Caco-2 (cell line): Measurements from ENCODE around the gene KDM2B. TPM values are rescaled to one million over a fixed set of nuclear protein-coding genes. Genes with fewer than 3 reads are reported as not detected.

Experiments used
- BruUV-seq: library from RNA; stranded (reverse); fragments of 400-500 nt; replicated peaks from 2 replicates; lab custom pipeline; 2021; lab: Mats Ljungman, UMichigan
- CTCF ChIA-PET: fragments of 300-600 bp; sonication (Branson Sonifier 250); formaldehyde crosslinking; loops from one replicate; lab custom pipeline; 2022; ENCODE audit warnings: antibody characterized with exemption; lab: Charles Lee
- POLR2A ChIA-PET: fragments of 300-600 bp; sonication (Branson Sonifier 250); formaldehyde crosslinking; loops from one replicate; lab custom pipeline; 2022; ENCODE audit warnings: antibody characterized with exemption; lab: Charles Lee
- DNase-seq, 2 experiments: peaks; one replicate each; pipeline versions ENCODE4 v3.0.0 to v3.0.0-alpha.2; 2020 to 2022
- H3K27me3 ChIP-seq: replicated peaks from 2 replicates; pipeline ENCODE4 v1.6.0; 2011; ENCODE audit warnings: low read length; ENCODE audit not compliant: control insufficient read depth, insufficient read depth
- H3K36me3 ChIP-seq: 2 replicates; pipeline ENCODE4 v1.5.1; 2011; ENCODE audit warnings: low read length; ENCODE audit not compliant: control insufficient read depth, insufficient read depth
- H3K4me1 ChIP-seq: fragments of 250-450 bp; sonication (Bioruptor Pico); 2 replicates; pipeline ENCODE4 v1.5.1; 2020; ENCODE audit warnings: mild to moderate bottlenecking
- H3K4me3 ChIP-seq: 2 replicates; pipeline ENCODE4 v1.5.1; 2011; ENCODE audit warnings: low read depth, mild to moderate bottlenecking, control low read depth, low read length
- H3K9me3 ChIP-seq: fragments of 250-450 bp; sonication (Bioruptor Pico); 2 replicates; pipeline ENCODE4 v1.5.1; 2020; ENCODE audit warnings: mild to moderate bottlenecking, moderate library complexity
- H3K27ac Mint-ChIP-seq: one replicate; pipeline ENCODE4 v1.8.0; 2022; ENCODE audit warnings: mixed read lengths; ENCODE audit not compliant: unreplicated experiment
- H3K27me3 Mint-ChIP-seq: one replicate; pipeline ENCODE4 v1.8.0; 2022; ENCODE audit warnings: mixed read lengths; ENCODE audit not compliant: insufficient read depth, unreplicated experiment
- H3K36me3 Mint-ChIP-seq: one replicate; pipeline ENCODE4 v1.8.0; 2022; ENCODE audit warnings: mild to moderate bottlenecking, mixed read lengths; ENCODE audit not compliant: insufficient read depth, unreplicated experiment
- H3K4me1 Mint-ChIP-seq: one replicate; pipeline ENCODE4 v1.8.0; 2022; ENCODE audit warnings: low read depth, mixed read lengths; ENCODE audit not compliant: unreplicated experiment
- H3K4me3 Mint-ChIP-seq: one replicate; pipeline ENCODE4 v1.8.0; 2022; ENCODE audit warnings: mild to moderate bottlenecking, moderate library complexity, mixed read lengths; ENCODE audit not compliant: unreplicated experiment
- H3K9me3 Mint-ChIP-seq: one replicate; pipeline ENCODE4 v1.8.0; 2022; ENCODE audit warnings: mixed read lengths; ENCODE audit not compliant: unreplicated experiment
- intact Hi-C: fragments of 100-400 bp; cut with micrococcal nuclease; formaldehyde crosslinking; loops from one replicate; pipeline ENCODE4 v1.10.0; 2022; ENCODE audit not compliant: unreplicated experiment
- total RNA-seq: library from RNA; stranded (reverse); gene quantifications from 2 replicates; pipeline ENCODE4 v1.2.3, GENCODE V29; 2022
- TF ChIP-seq, protein P1 (sequence below), 2 experiments: fragments of 200-600 bp in 1 of 2; IDR thresholded peaks; 1 replicate in 1 of 2; 2 replicates in 1 of 2; pipeline versions ENCODE4 v1.5.1 to v1.8.0; 2011 to 2022; ENCODE audit warnings: antibody characterized with exemption in 1 of 2, control low read depth in 1 of 2, inconsistent platforms in 1 of 2, low read depth in 1 of 2, low read length in 1 of 2, mild to moderate bottlenecking in 1 of 2, moderate library complexity in 1 of 2; ENCODE audit not compliant: insufficient read depth in 1 of 2, severe bottlenecking in 1 of 2, unreplicated experiment in 1 of 2

Gene KDM2B
- total RNA-seq, 1 experiment from 2014 or later = 48.4 TPM

DNA sequence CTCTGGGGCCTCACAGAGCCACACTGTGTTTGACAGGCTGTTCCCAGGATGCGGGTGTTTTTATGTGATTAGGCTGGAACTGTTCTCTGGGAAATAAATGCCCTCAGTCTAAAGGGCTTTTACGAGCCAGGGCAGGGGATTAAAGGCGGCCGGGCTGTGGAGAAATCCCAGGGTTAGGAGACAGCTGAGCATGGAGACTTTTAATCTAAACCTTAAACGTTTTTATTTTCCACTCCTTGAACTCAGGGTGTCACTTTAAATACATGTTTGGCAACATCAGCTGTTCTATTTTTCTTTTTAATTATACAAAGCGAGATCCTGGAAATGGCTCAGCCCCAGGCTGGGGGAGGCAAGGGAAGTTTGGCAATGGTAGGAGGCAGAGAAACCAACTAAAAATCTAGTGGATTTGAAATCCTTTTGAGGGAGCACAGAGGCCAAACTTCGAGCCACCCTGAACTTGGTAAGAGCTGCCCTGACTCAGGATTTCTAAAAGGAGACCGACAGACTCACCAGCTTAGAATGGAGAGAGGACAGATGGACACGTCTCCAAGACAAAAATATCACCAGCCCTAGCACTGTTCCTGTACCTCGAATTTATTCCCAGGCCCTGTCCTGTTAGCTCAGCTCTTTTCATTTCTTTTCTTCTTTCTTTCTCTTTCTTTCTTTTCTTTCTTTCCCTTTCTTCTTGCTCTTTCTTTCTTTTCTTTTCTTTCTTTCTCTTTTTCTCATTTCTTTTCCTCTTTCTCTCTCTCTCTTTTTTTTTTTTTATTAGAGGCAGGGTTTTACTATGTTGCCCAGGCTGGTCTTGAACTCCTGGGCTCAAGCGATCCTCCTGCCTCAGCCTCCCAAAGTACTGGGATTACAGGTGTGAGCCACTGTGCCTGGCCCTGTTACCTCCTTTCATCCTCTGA is 29.7 kb upstream of the KDM2B start:
- Mint-ChIP-seq H3K27ac (peak overlapping the region; percentile 79), H3K27me3 (no peaks in the 10 kb centered on the region)

DNA sequence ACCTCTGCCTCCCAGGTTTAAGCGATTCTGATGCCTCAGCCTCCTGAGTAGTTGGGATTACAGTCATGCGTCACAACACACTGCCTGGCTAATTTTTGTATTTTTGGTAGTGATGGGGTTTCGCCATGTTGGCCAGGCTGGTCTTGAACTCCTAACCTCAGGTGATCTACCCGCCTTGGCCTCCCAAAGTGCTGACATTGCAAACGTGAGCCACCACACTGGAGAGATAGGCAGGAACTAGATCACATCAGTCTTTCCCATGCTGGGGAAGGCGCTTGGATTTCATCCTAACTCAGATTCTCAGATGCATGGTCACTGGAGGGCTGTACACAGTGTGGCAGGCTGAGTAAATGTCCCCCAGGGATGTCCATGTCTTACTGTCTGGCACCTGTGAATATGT is 27.5 kb upstream of the KDM2B start:
- H3K9me3 ChIP-seq = no peaks in the 10 kb centered on the region
- ChIA-PET POLR2A (no interaction called here), CTCF (no interaction called here)
- no peaks in the 10 kb centered on the region for H3K27me3 ChIP-seq
- H3K4me3 ChIP-seq = no peak overlapping the region
- Mint-ChIP-seq H3K27me3 (no peaks in the 10 kb centered on the region), H3K4me1 (peaks cover 30% of the 10 kb centered on the region), H3K4me3 (no peak overlapping the region), H3K27ac (peak overlapping the region; percentile 68), H3K9me3 (peaks cover 9% of the 10 kb centered on the region), H3K36me3 (peaks cover 5% of the 10 kb centered on the region)
- peaks cover 7% of the 10 kb centered on the region for H3K4me1 ChIP-seq
- BruUV-seq = no TSS peak
- no peak for DNase-seq
- intact Hi-C loops = no loop called here
- H3K36me3 ChIP-seq = no peaks in the 10 kb centered on the region
- TF ChIP-seq, protein P1, sequence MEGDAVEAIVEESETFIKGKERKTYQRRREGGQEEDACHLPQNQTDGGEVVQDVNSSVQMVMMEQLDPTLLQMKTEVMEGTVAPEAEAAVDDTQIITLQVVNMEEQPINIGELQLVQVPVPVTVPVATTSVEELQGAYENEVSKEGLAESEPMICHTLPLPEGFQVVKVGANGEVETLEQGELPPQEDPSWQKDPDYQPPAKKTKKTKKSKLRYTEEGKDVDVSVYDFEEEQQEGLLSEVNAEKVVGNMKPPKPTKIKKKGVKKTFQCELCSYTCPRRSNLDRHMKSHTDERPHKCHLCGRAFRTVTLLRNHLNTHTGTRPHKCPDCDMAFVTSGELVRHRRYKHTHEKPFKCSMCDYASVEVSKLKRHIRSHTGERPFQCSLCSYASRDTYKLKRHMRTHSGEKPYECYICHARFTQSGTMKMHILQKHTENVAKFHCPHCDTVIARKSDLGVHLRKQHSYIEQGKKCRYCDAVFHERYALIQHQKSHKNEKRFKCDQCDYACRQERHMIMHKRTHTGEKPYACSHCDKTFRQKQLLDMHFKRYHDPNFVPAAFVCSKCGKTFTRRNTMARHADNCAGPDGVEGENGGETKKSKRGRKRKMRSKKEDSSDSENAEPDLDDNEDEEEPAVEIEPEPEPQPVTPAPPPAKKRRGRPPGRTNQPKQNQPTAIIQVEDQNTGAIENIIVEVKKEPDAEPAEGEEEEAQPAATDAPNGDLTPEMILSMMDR (IDR thresholded peaks at IDR 0.05; ENCODE audit: insufficient read depth in 1 of 2, low read depth in 1 of 2, low read length in 1 of 2, severe bottlenecking in 1 of 2, unreplicated experiment in 1 of 2) = no peak

More for the DNA sequence above, 29.7 kb upstream of the KDM2B start:
- peaks cover 7% of the 10 kb centered on the region for H3K4me1 ChIP-seq
- Mint-ChIP-seq H3K4me3 (no peak overlapping the region), H3K9me3 (peaks cover 9% of the 10 kb centered on the region), H3K36me3 (peaks cover 5% of the 10 kb centered on the region), H3K4me1 (peaks cover 23% of the 10 kb centered on the region)
- no peak overlapping the region for H3K4me3 ChIP-seq
- POLR2A ChIA-PET = no interaction called here
- H3K36me3 ChIP-seq = no peaks in the 10 kb centered on the region
- TF ChIP-seq, protein P1 (IDR thresholded peaks at IDR 0.05; ENCODE audit: insufficient read depth in 1 of 2, low read depth in 1 of 2, low read length in 1 of 2, severe bottlenecking in 1 of 2, unreplicated experiment in 1 of 2) = no peak
- BruUV-seq = no TSS peak
- no peak for DNase-seq
- H3K9me3 ChIP-seq = no peaks in the 10 kb centered on the region
- CTCF ChIA-PET = interaction anchor here (0.8 kb wide), 2 partner anchors 27 to 58 kb away, joined by 3 to 4 read pairs; no protein-coding TSS in a partner anchor
- intact Hi-C loops = no loop called here
- no peaks in the 10 kb centered on the region for H3K27me3 ChIP-seq

DNA sequence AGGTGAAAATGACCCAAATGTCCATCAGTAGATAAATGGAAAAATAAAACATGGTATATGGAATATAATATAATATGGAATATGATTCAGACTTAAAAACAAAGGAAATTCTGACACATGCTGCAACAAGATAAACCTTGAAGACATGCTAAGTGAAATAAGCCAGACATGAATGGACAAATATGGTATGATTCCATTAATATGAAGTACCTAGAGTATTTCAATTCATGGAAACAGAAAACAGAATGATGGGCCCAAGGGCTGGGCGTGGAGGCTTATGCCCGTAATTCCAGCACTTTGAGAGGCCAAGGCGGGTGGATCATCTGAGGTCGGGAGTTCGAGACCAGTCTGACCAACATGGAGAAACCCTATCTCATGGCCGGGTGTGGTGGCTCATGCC is 22.8 kb upstream of the KDM2B start:
- Histone ChIP-seq H3K27me3 (no peaks in the 10 kb centered on the region), H3K9me3 (no peaks in the 10 kb centered on the region), H3K4me1 (peaks cover 40% of the 10 kb centered on the region), H3K36me3 (no peaks in the 10 kb centered on the region), H3K4me3 (no peak overlapping the region)
- TF ChIP-seq, protein P1 (IDR thresholded peaks at IDR 0.05; ENCODE audit: insufficient read depth in 1 of 2, low read depth in 1 of 2, low read length in 1 of 2, severe bottlenecking in 1 of 2, unreplicated experiment in 1 of 2) = no peak
- Mint-ChIP-seq H3K36me3 (peaks cover 27% of the 10 kb centered on the region), H3K9me3 (peaks cover 5% of the 10 kb centered on the region), H3K27me3 (no peaks in the 10 kb centered on the region), H3K27ac (no peak overlapping the region), H3K4me1 (peaks cover 23% of the 10 kb centered on the region), H3K4me3 (no peak overlapping the region)
- no peak for DNase-seq
- ChIA-PET CTCF (no interaction called here), POLR2A (no interaction called here)
- intact Hi-C loops = loop anchor here (5.0 kb wide), 1 partner anchor 66 kb away; no protein-coding TSS in a partner anchor
- no TSS peak for BruUV-seq
